DND-41 (cell line): ENCODE results near the gene VPS37D.

Experiments used
- ATAC-seq: fragments of 200-7000 bp; cut with Tn5 transposase; 3 replicates; pipeline ENCODE4 v1.9.1; 2021; ENCODE audit warnings: low read depth; ENCODE audit not compliant: insufficient read depth
- DNase-seq: peaks from one replicate; pipeline ENCODE4 v3.0.0-alpha.2; 2020
- H2AFZ ChIP-seq: 2 replicates; pipeline ENCODE4 v1.6.0; 2012; ENCODE audit warnings: low read depth, low read length
- H3K27ac ChIP-seq: 2 replicates; pipeline ENCODE4 v1.5.1; 2012; ENCODE audit warnings: low read length, inconsistent platforms
- H3K27me3 ChIP-seq: fragments of 200-600 bp; sonication (generic); 2 replicates; pipeline ENCODE4 v1.6.0; 2012; ENCODE audit warnings: low read length, mild to moderate bottlenecking, inconsistent platforms; ENCODE audit not compliant: insufficient read depth, poor library complexity
- H3K36me3 ChIP-seq: 2 replicates; pipeline ENCODE4 v1.5.1; 2012; ENCODE audit warnings: low read length, inconsistent platforms; ENCODE audit not compliant: insufficient read depth
- H3K4me1 ChIP-seq: 2 replicates; pipeline ENCODE4 v1.5.1; 2012; ENCODE audit warnings: mild to moderate bottlenecking, low read length; ENCODE audit not compliant: insufficient read depth
- H3K4me2 ChIP-seq: 2 replicates; pipeline ENCODE4 v1.6.0; 2012; ENCODE audit warnings: mild to moderate bottlenecking, moderate library complexity, low read length, inconsistent platforms; ENCODE audit not compliant: insufficient read depth
- H3K4me3 ChIP-seq, 2 experiments: fragments of 200-600 bp in 1 of 2; shearing (Covaris generic) in 1 of 2; 2 replicates each; pipeline ENCODE4 v1.5.1; 2012 to 2016; ENCODE audit warnings: inconsistent platforms in 2 of 2, low read length in 2 of 2, mild to moderate bottlenecking in 2 of 2, low read depth in 1 of 2, moderate library complexity in 1 of 2
- H3K79me2 ChIP-seq: 2 replicates; pipeline ENCODE4 v1.6.0; 2012; ENCODE audit warnings: low read length, inconsistent platforms; ENCODE audit not compliant: insufficient read depth
- H3K9ac ChIP-seq: 2 replicates; pipeline ENCODE4 v1.6.0; 2012; ENCODE audit warnings: low read depth, mild to moderate bottlenecking, inconsistent platforms, low read length, moderate library complexity
- H3K9me3 ChIP-seq: 2 replicates; pipeline ENCODE4 v1.5.1; 2012; ENCODE audit warnings: low read length, moderate library complexity, mild to moderate bottlenecking, inconsistent platforms; ENCODE audit not compliant: insufficient read depth, severe bottlenecking
- H4K20me1 ChIP-seq: 2 replicates; pipeline ENCODE4 v1.6.0; 2012; ENCODE audit warnings: low read length; ENCODE audit not compliant: insufficient read depth
- EZH2 ChIP-seq: IDR thresholded peaks from 3 replicates; pipeline ENCODE4 v1.6.1; 2012; ENCODE audit warnings: borderline replicate concordance, low read depth, mild to moderate bottlenecking, moderate library complexity, low read length, inconsistent platforms; ENCODE audit not compliant: severe bottlenecking
- TF ChIP-seq, protein P1 (sequence below): IDR thresholded peaks from 2 replicates; pipeline ENCODE4 v1.5.1; 2012; ENCODE audit warnings: borderline replicate concordance, low read length, moderate library complexity, mild to moderate bottlenecking; ENCODE audit not compliant: poor library complexity, severe bottlenecking; ENCODE audit errors: extremely low read depth

The VPS37D gene

DNA sequence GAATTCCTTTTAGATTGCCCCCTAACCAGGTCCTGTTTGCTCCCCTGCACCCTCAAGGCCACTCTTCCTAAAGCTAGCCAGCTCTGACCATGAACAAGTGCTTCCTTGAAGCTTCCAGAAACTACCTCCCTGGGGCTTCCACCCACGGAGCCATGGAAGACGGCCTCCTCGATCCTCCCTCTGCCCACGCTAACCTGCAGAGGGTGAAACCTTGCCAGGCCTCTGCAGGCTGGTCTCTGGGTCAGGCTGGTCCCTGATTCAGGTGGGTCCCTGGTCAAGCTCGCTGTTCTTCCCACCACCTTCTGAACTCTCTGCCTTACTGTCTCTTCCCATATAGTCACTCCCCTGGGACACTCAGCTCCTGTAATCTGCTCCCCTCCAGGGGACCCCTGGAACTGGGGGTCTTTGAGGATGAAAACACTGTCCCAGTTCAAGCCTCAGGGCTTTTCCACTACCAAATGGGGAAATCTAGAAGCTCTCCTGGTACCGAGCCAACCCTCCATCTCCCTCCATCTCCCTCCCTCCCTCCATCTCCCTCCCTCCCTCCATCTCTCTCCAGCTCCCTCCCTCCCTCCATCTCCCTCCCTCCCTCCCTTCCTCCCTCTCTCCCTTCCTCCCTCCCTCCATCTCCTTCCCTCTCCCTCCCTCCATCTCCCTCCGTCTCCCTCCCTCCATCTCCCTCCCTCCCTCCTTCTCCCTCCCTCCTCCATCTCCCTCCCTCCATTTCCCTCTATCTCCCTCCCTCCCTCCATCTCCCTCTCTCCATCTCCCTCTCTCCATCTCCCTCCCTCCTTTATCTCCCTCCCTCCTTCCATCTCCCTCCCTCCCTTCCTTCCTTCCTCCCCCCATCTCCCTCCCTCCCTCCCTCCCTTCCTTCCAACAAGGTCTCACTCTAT, 46.2 kb upstream of the VPS37D start:
- no peak overlapping the region for H3K9ac ChIP-seq
- ATAC-seq (no peak), DNase-seq (no peak)
- H3K27ac ChIP-seq, result no peak overlapping the region
- no peak overlapping the region for H2AFZ ChIP-seq
- no peaks in the 10 kb centered on the region for H3K4me1 ChIP-seq
- H3K36me3 ChIP-seq, result no peaks in the 10 kb centered on the region
- TF ChIP-seq, protein P1, sequence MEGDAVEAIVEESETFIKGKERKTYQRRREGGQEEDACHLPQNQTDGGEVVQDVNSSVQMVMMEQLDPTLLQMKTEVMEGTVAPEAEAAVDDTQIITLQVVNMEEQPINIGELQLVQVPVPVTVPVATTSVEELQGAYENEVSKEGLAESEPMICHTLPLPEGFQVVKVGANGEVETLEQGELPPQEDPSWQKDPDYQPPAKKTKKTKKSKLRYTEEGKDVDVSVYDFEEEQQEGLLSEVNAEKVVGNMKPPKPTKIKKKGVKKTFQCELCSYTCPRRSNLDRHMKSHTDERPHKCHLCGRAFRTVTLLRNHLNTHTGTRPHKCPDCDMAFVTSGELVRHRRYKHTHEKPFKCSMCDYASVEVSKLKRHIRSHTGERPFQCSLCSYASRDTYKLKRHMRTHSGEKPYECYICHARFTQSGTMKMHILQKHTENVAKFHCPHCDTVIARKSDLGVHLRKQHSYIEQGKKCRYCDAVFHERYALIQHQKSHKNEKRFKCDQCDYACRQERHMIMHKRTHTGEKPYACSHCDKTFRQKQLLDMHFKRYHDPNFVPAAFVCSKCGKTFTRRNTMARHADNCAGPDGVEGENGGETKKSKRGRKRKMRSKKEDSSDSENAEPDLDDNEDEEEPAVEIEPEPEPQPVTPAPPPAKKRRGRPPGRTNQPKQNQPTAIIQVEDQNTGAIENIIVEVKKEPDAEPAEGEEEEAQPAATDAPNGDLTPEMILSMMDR, result no peak
- no peak for TF ChIP-seq EZH2
- H3K27me3 ChIP-seq, result peaks cover 6% of the 10 kb centered on the region
- H3K79me2 ChIP-seq, result no peaks in the 10 kb centered on the region
- no peak overlapping the region for H3K4me2 ChIP-seq
- H4K20me1 ChIP-seq, result no peaks in the 10 kb centered on the region
- H3K9me3 ChIP-seq, result no peaks in the 10 kb centered on the region
- H3K4me3 ChIP-seq, result no peak overlapping the region

DNA sequence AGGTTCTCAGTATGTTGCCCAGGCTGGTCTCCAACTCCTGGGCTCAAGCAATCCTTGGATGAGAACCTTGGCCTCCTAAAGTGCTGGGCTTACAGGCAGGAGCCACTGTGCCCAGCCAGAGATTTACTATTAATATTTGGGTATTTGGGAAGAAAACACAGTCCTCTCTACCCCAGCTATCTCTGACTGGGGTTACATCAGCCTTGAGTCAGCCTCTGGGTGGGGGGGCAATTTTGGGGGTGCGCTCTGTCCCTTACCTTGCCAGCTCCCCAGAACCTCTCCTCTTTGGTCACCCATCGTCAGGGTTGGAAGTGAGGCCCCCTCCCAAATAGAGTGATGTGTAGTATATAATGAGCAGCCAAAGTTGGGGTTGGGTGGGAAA, 45.1 kb upstream of the VPS37D start:
- Histone ChIP-seq H2AFZ (no peak overlapping the region), H3K27me3 (peaks cover 6% of the 10 kb centered on the region), H4K20me1 (no peaks in the 10 kb centered on the region), H3K9me3 (no peaks in the 10 kb centered on the region), H3K4me1 (no peaks in the 10 kb centered on the region), H3K27ac (no peak overlapping the region), H3K79me2 (no peaks in the 10 kb centered on the region), H3K4me2 (no peak overlapping the region), H3K4me3 (no peak overlapping the region), H3K36me3 (no peaks in the 10 kb centered on the region), H3K9ac (no peak overlapping the region)
- ATAC-seq, result no peak
- no peak for DNase-seq
- TF ChIP-seq EZH2, result no peak
- TF ChIP-seq, protein P1, result no peak

DNA sequence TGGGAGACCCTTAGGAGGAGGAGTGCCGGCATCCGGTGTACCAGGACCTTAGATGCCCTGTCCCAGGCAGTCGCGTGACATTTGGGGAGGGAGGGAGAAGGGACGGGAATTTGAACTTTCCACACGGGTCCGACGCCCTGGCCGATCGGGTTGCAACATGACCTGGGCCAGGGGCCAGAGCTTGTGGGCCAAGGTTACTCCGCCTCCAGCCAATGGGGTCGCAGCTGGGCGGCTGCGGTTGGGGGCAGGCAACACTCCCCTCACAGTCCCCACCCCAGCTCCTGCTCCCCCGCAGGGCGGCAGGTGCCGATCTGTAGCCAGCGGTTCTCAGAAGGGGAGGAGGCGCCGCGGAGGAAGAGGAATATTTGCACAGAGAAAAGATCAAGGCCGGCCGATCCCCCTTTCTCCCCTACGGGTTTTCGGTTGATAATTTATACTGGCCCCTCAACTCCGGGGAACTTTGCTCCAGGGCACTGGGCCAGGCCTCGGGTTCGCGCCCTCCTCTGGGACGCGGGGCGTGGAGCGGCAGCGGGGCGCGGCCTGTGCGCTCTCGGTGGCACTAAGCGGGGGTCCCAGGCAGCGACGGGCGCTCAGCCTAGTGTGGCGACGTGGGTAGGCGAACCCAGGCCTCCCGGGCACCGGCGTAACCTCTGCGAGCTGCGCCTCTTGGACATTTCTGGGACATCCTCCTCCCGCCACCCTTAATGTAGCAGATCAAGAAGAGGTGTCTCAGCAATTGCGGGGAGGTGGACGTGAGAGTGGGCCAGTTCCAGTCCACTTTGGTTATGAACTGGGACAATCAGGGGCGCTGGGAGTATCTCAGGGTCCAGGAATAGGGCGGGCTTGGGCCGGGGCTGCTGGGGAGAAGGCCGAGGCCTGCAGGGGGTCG, 44.5 kb upstream of the VPS37D start:
- DNase-seq, result no peak
- H4K20me1 ChIP-seq, result no peaks in the 10 kb centered on the region
- no peak overlapping the region for H3K4me2 ChIP-seq
- peak; percentile 60; the same call in 2 of the 3 replicates for ATAC-seq
- H3K79me2 ChIP-seq, result no peaks in the 10 kb centered on the region
- H2AFZ ChIP-seq, result no peak overlapping the region
- H3K9me3 ChIP-seq, result no peaks in the 10 kb centered on the region
- no peak overlapping the region for H3K4me3 ChIP-seq
- TF ChIP-seq, protein P1, result no peak
- no peak for TF ChIP-seq EZH2
- no peaks in the 10 kb centered on the region for H3K4me1 ChIP-seq
- H3K9ac ChIP-seq, result no peak overlapping the region
- H3K27me3 ChIP-seq, result peaks cover 6% of the 10 kb centered on the region
- H3K27ac ChIP-seq, result no peak overlapping the region
- H3K36me3 ChIP-seq, result no peaks in the 10 kb centered on the region
